ENCODE data around the gene KANSL1L. TPM values are rescaled to one million over a fixed set of nuclear protein-coding genes. Genes with fewer than 3 reads are reported as not detected.

The KANSL1L gene
- total and polyA plus RNA-seq, 9 of the 15 experiments (the other 6 are each of a cell fraction or from before 2014, with no cell fraction given), result 1.3 to 6.7 (median 2.4) TPM

GRCh38 chr2:210027608-210028007 lies 143.6 kb downstream of the KANSL1L start:
- intact Hi-C loops (cut with micrococcal nuclease), result no loop called here
- Histone ChIP-seq H3K4me1 (replicated peaks in 1 of 2; ENCODE audit: control insufficient read depth in 2 of 2, insufficient read depth in 2 of 2, low read length in 2 of 2) (no peaks in the 10 kb centered on the region), H3K27ac (ENCODE audit: extremely low read depth, low read depth, low read length) (no peak overlapping the region), H3K27me3 (ENCODE audit: control insufficient read depth in 2 of 2, insufficient read depth in 2 of 2, low read length in 2 of 2) (no peaks in the 10 kb centered on the region), H3K9me1 (ENCODE audit: control insufficient read depth, insufficient read depth, low read length) (no peaks in the 10 kb centered on the region), H3K36me3 (ENCODE audit: control insufficient read depth, insufficient read depth, low read length) (peaks cover 26% of the 10 kb centered on the region; the same call in 1 of the 3 replicates), H3K9me3 (replicated peaks; ENCODE audit: control insufficient read depth, insufficient read depth, low read depth, low read length) (no peaks in the 10 kb centered on the region), H4K20me1 (replicated peaks; ENCODE audit: control insufficient read depth, insufficient read depth, low read length) (no peaks in the 10 kb centered on the region), H3K79me2 (ENCODE audit: control insufficient read depth, insufficient read depth, low read length) (no peaks in the 10 kb centered on the region), H2AFZ (ENCODE audit: low read depth, low read length) (no peak overlapping the region), H3K4me2 (ENCODE audit: insufficient read depth, low read length) (no peak overlapping the region), H3K9ac (ENCODE audit: insufficient read depth in 1 of 2, low read depth in 2 of 2, low read length in 2 of 2) (no peak overlapping the region), H3K4me3 (no peak overlapping the region)
- in situ Hi-C loops (cut with MboI), result no loop called here
- no peak for ATAC-seq
- ChIA-PET CTCF (ENCODE audit: low intra/inter-chr PET ratio) (no interaction called here), POLR2A (no interaction called here)
- no TSS peak for BruUV-seq (replicated peaks)
- no peak for TF ChIP-seq DNMT1 (IDR thresholded peaks at IDR 0.05)
- no peak for TF ChIP-seq HDAC2 (IDR thresholded peaks at IDR 0.05)
- no peak for TF ChIP-seq RBM22 (IDR thresholded peaks at IDR 0.05; ENCODE audit: low read depth, low read length, poor library complexity, severe bottlenecking)
- TF ChIP-seq PYGO2 (tag; IDR thresholded peaks at IDR 0.05), result no peak
- no peak for TF ChIP-seq PHTF2 (CRISPR knock-in tag; IDR thresholded peaks at IDR 0.05)
- TF ChIP-seq HES1 (IDR thresholded peaks at IDR 0.05; ENCODE audit: low read depth), result no peak
- TF ChIP-seq HNRNPL (IDR thresholded peaks at IDR 0.05; ENCODE audit: low read depth, low read length), result no peak
- TF ChIP-seq HIVEP1 (CRISPR knock-in tag; IDR thresholded peaks at IDR 0.05), result no peak
- no peak for TF ChIP-seq MGA (IDR thresholded peaks at IDR 0.05)
- TF ChIP-seq MTA1 (IDR thresholded peaks at IDR 0.05; ENCODE audit: borderline replicate concordance), result no peak
- TF ChIP-seq ZBED1 (IDR thresholded peaks at IDR 0.05), result no peak
- TF ChIP-seq ZNF511 (CRISPR knock-in tag; IDR thresholded peaks at IDR 0.05), result no peak
- DNase-seq (ENCODE audit: extremely low read depth in 1 of 4, low spot score in 3 of 4), result no peak
- 91% methylated on average over 1 of the region's 2 CpGs for WGBS (ENCODE audit: insufficient coverage, low coverage, missing lambda C conversion rate)
- no peak for FAIRE-seq

Data from K562 (cell line).